K562 (cell line): ENCODE measurements around the gene BSPRY. TPM values are rescaled to one million over a fixed set of nuclear protein-coding genes. Genes with fewer than 3 reads are reported as not detected.

Source experiments
- BMI1 ChIP-seq: fragments of 150-350 bp; IDR thresholded peaks from 2 replicates; pipeline ENCODE4 v1.6.1; 2014; ENCODE audit warnings: low read length
- BRD4 ChIP-seq: fragments of 200-600 bp; sonication (generic); IDR thresholded peaks from 2 replicates; pipeline ENCODE4 v1.6.1; 2017; ENCODE audit warnings: inconsistent platforms
- BRD9 ChIP-seq: fragments of 450-650 bp; IDR thresholded peaks from 2 replicates; pipeline ENCODE4 v1.6.1; 2018; ENCODE audit warnings: low read depth; ENCODE audit not compliant: partially characterized antibody
- CSDE1 ChIP-seq, 2 experiments: fragments of 450-650 bp; IDR thresholded peaks; 2 replicates each; pipeline ENCODE4 v1.6.1; 2016; ENCODE audit warnings: mild to moderate bottlenecking in 1 of 2
- EP300 ChIP-seq: IDR thresholded peaks from 2 replicates; pipeline ENCODE4 v1.6.1; 2012; ENCODE audit warnings: low read length, improper control_type of control experiment
- ETV6 ChIP-seq, 3 experiments: fragments of 150-350 bp in 1 of 3; sonication (generic) in 1 of 3; formaldehyde crosslinking in 1 of 3; IDR thresholded peaks; 2 replicates each; pipeline versions ENCODE4 v1.6.1 to v1.8.0; 2014 to 2022; ENCODE audit warnings: borderline replicate concordance in 2 of 3, low read depth in 2 of 3, antibody characterized with exemption in 1 of 3, low read length in 1 of 3, mild to moderate bottlenecking in 1 of 3, missing genetic modification reagents in 1 of 3
- GTF2E2 ChIP-seq: fragments of 200-800 bp; sonication (Bioruptor generic); IDR thresholded peaks from 2 replicates; pipeline ENCODE4 v1.6.1; 2016; ENCODE audit warnings: missing genetic modification characterization, missing compliant biosample characterization
- HIVEP1 ChIP-seq: fragments of 250-450 bp; sonication (Bioruptor Pico); IDR thresholded peaks from 2 replicates; pipeline ENCODE4 v1.4.0; 2020; ENCODE audit warnings: mild to moderate bottlenecking
- IRF2 ChIP-seq: sonication (generic); formaldehyde crosslinking; IDR thresholded peaks from 2 replicates; pipeline ENCODE4 v1.8.1; 2022; ENCODE audit warnings: mild to moderate bottlenecking, missing genetic modification reagents
- KLF6 ChIP-seq: fragments of 250-450 bp; sonication (Bioruptor Pico); IDR thresholded peaks from 2 replicates; pipeline ENCODE4 v1.4.0; 2020; ENCODE audit warnings: mild to moderate bottlenecking, moderate library complexity, borderline replicate concordance
- NFE2L1 ChIP-seq: fragments of 450-650 bp; IDR thresholded peaks from 2 replicates; pipeline ENCODE4 v1.6.1; 2016; ENCODE audit warnings: missing genetic modification characterization, low read depth, mild to moderate bottlenecking, missing compliant biosample characterization, moderate library complexity, borderline replicate concordance
- POLR2G ChIP-seq: fragments of 200-400 bp; formaldehyde crosslinking; IDR thresholded peaks from 2 replicates; pipeline ENCODE4 v1.6.1; 2017; ENCODE audit warnings: low read depth, mild to moderate bottlenecking, antibody characterized with exemption, low read length, moderate library complexity
- PTTG1 ChIP-seq: fragments of 450-650 bp; IDR thresholded peaks from 2 replicates; pipeline ENCODE4 v1.6.1; 2016; ENCODE audit warnings: low read depth, mild to moderate bottlenecking, missing genetic modification characterization, missing compliant biosample characterization
- ZNF174 ChIP-seq: fragments of 250-450 bp; sonication (Bioruptor Pico); IDR thresholded peaks from 2 replicates; pipeline ENCODE4 v1.4.0; 2020; ENCODE audit warnings: mild to moderate bottlenecking
- ZNF639 ChIP-seq, 2 experiments: fragments of 200-800 bp in 1 of 2; sonication (Bioruptor generic) in 1 of 2; sonication (generic) in 1 of 2; formaldehyde crosslinking in 1 of 2; IDR thresholded peaks in 1 of 2; conservative IDR thresholded peaks in 1 of 2; 2 replicates each; pipeline versions ENCODE4 v1.5.0 to v1.6.1; 2016 to 2020; ENCODE audit warnings: missing compliant biosample characterization in 1 of 2, missing genetic modification characterization in 1 of 2, missing genetic modification reagents in 1 of 2
- ZNF778 ChIP-seq: fragments of 450-650 bp; formaldehyde crosslinking; IDR thresholded peaks from 2 replicates; pipeline ENCODE4 v1.4.0; 2020; ENCODE audit warnings: mild to moderate bottlenecking, moderate library complexity
- polyA plus RNA-seq, 8 experiments: library from polyadenylated mRNA; depleted of rRNA in 4 of 8; stranded (reverse) in 5 of 8; unstranded in 3 of 8; fragments of >200 nt; fragmentation: Nextera tagmentation in 2 of 8; fragmentation: Illumina TruSeq in 1 of 8; extraction: Ambion mirVana in 2 of 8; extraction: Trizol in 1 of 8; gene quantifications; 2 replicates each; pipeline versions ENCODE4 v1.2.1 to v1.2.3, GENCODE V29; 2011 to 2014; ENCODE audit warnings: inconsistent platforms in 1 of 8, missing spikeins in 1 of 8
- total RNA-seq, 7 experiments: library from RNA; depleted of rRNA in 6 of 7; stranded (reverse); fragments of >200 nt in 6 of 7; fragmentation: Illumina TruSeq in 2 of 7; extraction: Trizol in 2 of 7; gene quantifications; 2 replicates each; pipeline versions ENCODE4 v1.2.1 to v1.2.3, GENCODE V29; 2011 to 2021; ENCODE audit warnings: low replicate concordance in 1 of 7
- TF ChIP-seq, protein P1 (sequence below): fragments of 450-650 bp; IDR thresholded peaks from 2 replicates; pipeline ENCODE4 v1.6.1; 2017; ENCODE audit warnings: antibody characterized with exemption, mild to moderate bottlenecking
- TF ChIP-seq, protein P2 (sequence below): fragments of 250-450 bp; sonication (Bioruptor Pico); IDR thresholded peaks from 2 replicates; pipeline ENCODE4 v1.5.0; 2021; ENCODE audit warnings: mild to moderate bottlenecking, moderate library complexity

Gene BSPRY
- total and polyA plus RNA-seq, 9 of the 15 experiments (the other 6 are each of a cell fraction or from before 2014, with no cell fraction given), result 0.07 to 0.67 (median 0.18) TPM

GRCh38 chr9:113401027-113401792, 51.9 kb downstream of the BSPRY start, which contains the start of gene ALAD (continued):
- TF ChIP-seq HIVEP1 (CRISPR knock-in tag), result no peak
- TF ChIP-seq NFE2L1 (tag), result no peak
- TF ChIP-seq, protein P1, sequence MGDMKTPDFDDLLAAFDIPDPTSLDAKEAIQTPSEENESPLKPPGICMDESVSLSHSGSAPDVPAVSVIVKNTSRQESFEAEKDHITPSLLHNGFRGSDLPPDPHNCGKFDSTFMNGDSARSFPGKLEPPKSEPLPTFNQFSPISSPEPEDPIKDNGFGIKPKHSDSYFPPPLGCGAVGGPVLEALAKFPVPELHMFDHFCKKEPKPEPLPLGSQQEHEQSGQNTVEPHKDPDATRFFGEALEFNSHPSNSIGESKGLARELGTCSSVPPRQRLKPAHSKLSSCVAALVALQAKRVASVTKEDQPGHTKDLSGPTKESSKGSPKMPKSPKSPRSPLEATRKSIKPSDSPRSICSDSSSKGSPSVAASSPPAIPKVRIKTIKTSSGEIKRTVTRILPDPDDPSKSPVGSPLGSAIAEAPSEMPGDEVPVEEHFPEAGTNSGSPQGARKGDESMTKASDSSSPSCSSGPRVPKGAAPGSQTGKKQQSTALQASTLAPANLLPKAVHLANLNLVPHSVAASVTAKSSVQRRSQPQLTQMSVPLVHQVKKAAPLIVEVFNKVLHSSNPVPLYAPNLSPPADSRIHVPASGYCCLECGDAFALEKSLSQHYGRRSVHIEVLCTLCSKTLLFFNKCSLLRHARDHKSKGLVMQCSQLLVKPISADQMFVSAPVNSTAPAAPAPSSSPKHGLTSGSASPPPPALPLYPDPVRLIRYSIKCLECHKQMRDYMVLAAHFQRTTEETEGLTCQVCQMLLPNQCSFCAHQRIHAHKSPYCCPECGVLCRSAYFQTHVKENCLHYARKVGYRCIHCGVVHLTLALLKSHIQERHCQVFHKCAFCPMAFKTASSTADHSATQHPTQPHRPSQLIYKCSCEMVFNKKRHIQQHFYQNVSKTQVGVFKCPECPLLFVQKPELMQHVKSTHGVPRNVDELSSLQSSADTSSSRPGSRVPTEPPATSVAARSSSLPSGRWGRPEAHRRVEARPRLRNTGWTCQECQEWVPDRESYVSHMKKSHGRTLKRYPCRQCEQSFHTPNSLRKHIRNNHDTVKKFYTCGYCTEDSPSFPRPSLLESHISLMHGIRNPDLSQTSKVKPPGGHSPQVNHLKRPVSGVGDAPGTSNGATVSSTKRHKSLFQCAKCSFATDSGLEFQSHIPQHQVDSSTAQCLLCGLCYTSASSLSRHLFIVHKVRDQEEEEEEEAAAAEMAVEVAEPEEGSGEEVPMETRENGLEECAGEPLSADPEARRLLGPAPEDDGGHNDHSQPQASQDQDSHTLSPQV, result peak; percentile 58
- no peak for TF ChIP-seq BMI1
- TF ChIP-seq EP300, result no peak
- TF ChIP-seq KLF6 (CRISPR knock-in tag), result no peak
- TF ChIP-seq ZNF778 (CRISPR knock-in tag), result no peak
- TF ChIP-seq, protein P2, sequence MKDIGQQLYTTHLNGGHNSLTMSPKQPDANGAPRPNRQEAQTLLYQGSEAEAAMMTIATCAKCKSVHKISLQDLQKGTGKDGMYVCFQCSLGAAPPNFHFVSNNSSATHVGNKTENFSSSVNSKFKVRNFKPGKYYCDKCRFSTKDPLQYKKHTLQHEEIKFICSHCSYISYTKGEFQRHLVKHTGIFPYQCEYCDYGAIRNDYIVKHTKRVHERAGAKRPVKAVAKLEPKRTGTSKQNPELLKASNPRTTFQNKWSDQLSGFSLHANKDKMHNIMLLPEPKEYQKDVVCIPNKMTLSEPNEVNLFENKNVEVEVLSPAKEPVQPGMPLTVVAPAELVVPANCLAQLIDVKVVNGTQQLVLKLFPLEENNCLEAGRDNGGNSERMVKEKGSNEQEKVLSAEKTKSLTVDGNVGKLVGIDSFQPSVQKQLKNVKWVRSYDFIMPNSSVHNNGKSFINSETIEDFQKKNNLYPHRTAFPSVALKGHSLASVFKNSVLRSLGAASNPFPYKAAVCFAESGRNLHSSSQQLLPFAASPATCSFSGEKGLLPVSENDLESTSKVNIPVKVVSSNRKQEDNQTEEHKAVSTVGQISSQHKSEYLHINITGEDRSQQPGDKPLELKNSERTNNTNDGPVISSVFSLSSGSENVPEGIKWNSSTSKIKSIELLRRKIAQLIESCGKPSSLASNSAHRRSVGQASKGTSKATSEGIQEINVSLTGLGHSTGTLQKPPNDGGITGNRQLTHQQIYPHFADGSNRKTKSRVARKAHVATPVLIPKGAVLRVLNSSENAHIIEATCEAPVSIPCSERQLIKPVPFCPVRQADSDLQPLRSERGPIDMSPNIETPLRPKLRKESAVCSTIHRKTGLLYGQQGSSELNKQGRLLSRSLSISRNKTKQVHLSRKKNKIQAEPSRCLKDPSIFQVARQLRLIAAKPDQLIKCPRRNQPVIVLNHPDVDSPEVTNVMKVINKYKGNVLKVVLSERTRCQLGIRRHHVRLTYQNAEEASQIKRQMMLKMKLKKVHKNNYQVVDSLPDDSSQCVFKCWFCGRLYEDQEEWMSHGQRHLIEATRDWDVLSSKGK (CRISPR knock-in tag), result no peak
- no peak for TF ChIP-seq BRD4
- TF ChIP-seq GTF2E2 (tag), result peak; percentile 69; the same call in 1 of the 2 replicates
- TF ChIP-seq POLR2G, result peak; percentile 84
- TF ChIP-seq ETV6 (IDR thresholded peaks at IDR 0.05; ENCODE audit: borderline replicate concordance in 1 of 2, low read depth in 2 of 2, low read length in 1 of 2), result no peak
- TF ChIP-seq ETV6 (CRISPR knock-in tag; IDR thresholded peaks at IDR 0.05; ENCODE audit: borderline replicate concordance), result no peak
- TF ChIP-seq CSDE1 (IDR thresholded peaks at IDR 0.05), result no peak
- TF ChIP-seq ZNF174 (CRISPR knock-in tag), result no peak
- TF ChIP-seq IRF2 (CRISPR knock-in tag), result no peak
- TF ChIP-seq PTTG1 (tag), result no peak
- TF ChIP-seq BRD9, result no peak
- TF ChIP-seq ZNF639 (CRISPR knock-in tag; conservative IDR thresholded peaks at IDR 0.05 in 1 of 2, IDR thresholded peaks at IDR 0.05 in 1 of 2), result peak in 1 of 2 experiments; percentile 56; a peak in 1 of 4 replicates
